Osteoblast (primary cell): ENCODE data around the gene SLC5A4. TPM values are rescaled to one million over a fixed set of nuclear protein-coding genes. Genes with fewer than 3 reads are reported as not detected.

Experiments
- DNase-seq: peaks from one replicate; pipeline ENCODE4 v3.0.0; 2011; ENCODE audit warnings: low spot score, mixed read lengths; ENCODE audit not compliant: insufficient read length; ENCODE audit errors: missing footprints
- H2AFZ ChIP-seq: 2 replicates; pipeline ENCODE4 v1.6.0; 2011; ENCODE audit warnings: mild to moderate bottlenecking, low read length
- H3K27ac ChIP-seq: 2 replicates; pipeline ENCODE4 v1.5.1; 2011; ENCODE audit warnings: mild to moderate bottlenecking, low read depth, low read length, moderate library complexity
- H3K27me3 ChIP-seq: 2 replicates; pipeline ENCODE4 v1.6.0; 2012; ENCODE audit warnings: mild to moderate bottlenecking, control low read depth, inconsistent platforms, low read length, moderate library complexity; ENCODE audit not compliant: insufficient read depth
- H3K36me3 ChIP-seq: 2 replicates; pipeline ENCODE4 v1.5.1; 2011; ENCODE audit warnings: mild to moderate bottlenecking, low read length, control low read depth, moderate library complexity; ENCODE audit not compliant: insufficient read depth
- H3K4me1 ChIP-seq: 2 replicates; pipeline ENCODE4 v1.5.1; 2011; ENCODE audit warnings: mild to moderate bottlenecking, low read length, control low read depth, moderate library complexity; ENCODE audit not compliant: insufficient read depth
- H3K4me2 ChIP-seq: 2 replicates; pipeline ENCODE4 v1.6.0; 2011; ENCODE audit warnings: mild to moderate bottlenecking, low read length; ENCODE audit not compliant: insufficient read depth
- H3K4me3 ChIP-seq: fragments of 200-600 bp; sonication (generic); 3 replicates; pipeline ENCODE4 v1.5.1; 2012; ENCODE audit warnings: mild to moderate bottlenecking, low read length, inconsistent platforms; ENCODE audit not compliant: insufficient read depth
- H3K79me2 ChIP-seq: 2 replicates; pipeline ENCODE4 v1.6.0; 2012; ENCODE audit warnings: mild to moderate bottlenecking, low read length, control low read depth, inconsistent platforms; ENCODE audit not compliant: insufficient read depth
- H3K9me3 ChIP-seq: 2 replicates; pipeline ENCODE4 v1.5.1; 2011; ENCODE audit warnings: low read depth, low read length, control low read depth
- H4K20me1 ChIP-seq: 2 replicates; pipeline ENCODE4 v1.6.0; 2012; ENCODE audit warnings: mild to moderate bottlenecking, low read length, control low read depth; ENCODE audit not compliant: insufficient read depth
- CTCF ChIP-seq: IDR thresholded peaks from 2 replicates; pipeline ENCODE4 v1.5.1; 2011; ENCODE audit warnings: mild to moderate bottlenecking, low read depth, low read length, moderate library complexity; ENCODE audit errors: extremely low read depth
- total RNA-seq: library from RNA; depleted of rRNA; stranded (reverse); fragments of >200 nt; gene quantifications from 2 replicates; pipeline ENCODE4 v1.2.3, GENCODE V29; 2012

Gene SLC5A4
- total RNA-seq, 1 donor: not detected

GRCh38 chr22:32222991-32223390 lies 32.2 kb downstream of the SLC5A4 start:
- Histone ChIP-seq H3K4me1 (no peaks in the 10 kb centered on the region), H4K20me1 (no peaks in the 10 kb centered on the region), H3K27me3 (peaks cover 4% of the 10 kb centered on the region), H3K4me3 (no peak overlapping the region), H2AFZ (no peak overlapping the region), H3K9me3 (no peaks in the 10 kb centered on the region), H3K79me2 (no peaks in the 10 kb centered on the region), H3K27ac (no peak overlapping the region), H3K4me2 (no peak overlapping the region), H3K36me3 (no peaks in the 10 kb centered on the region)
- no peak for TF ChIP-seq CTCF
- no peak for DNase-seq

- H3K36me3 ChIP-seq: no peaks in the 10 kb centered on the region
- no peak overlapping the region for H3K27ac ChIP-seq
- H3K27me3 ChIP-seq: peaks cover 4% of the 10 kb centered on the region
- H3K4me1 ChIP-seq: no peaks in the 10 kb centered on the region
- no peaks in the 10 kb centered on the region for H3K79me2 ChIP-seq
- DNase-seq: no peak
- H4K20me1 ChIP-seq: no peaks in the 10 kb centered on the region
- H3K4me2 ChIP-seq: no peak overlapping the region
- no peak overlapping the region for H3K4me3 ChIP-seq
- no peak overlapping the region for H2AFZ ChIP-seq
- no peaks in the 10 kb centered on the region for H3K9me3 ChIP-seq
- no peak for TF ChIP-seq CTCF
Observed at GRCh38 chr22:32219026-32219425, 36.1 kb downstream of the SLC5A4 start.

GRCh38 chr22:32218470-32218869 lies 36.7 kb downstream of the SLC5A4 start:
- no peak overlapping the region for H3K27ac ChIP-seq
- peaks cover 4% of the 10 kb centered on the region for H3K27me3 ChIP-seq
- no peak overlapping the region for H3K4me2 ChIP-seq
- H4K20me1 ChIP-seq: no peaks in the 10 kb centered on the region
- no peak for DNase-seq
- TF ChIP-seq CTCF: no peak
- no peak overlapping the region for H3K4me3 ChIP-seq
- H3K4me1 ChIP-seq: no peaks in the 10 kb centered on the region
- no peaks in the 10 kb centered on the region for H3K36me3 ChIP-seq
- no peaks in the 10 kb centered on the region for H3K79me2 ChIP-seq
- no peaks in the 10 kb centered on the region for H3K9me3 ChIP-seq
- no peak overlapping the region for H2AFZ ChIP-seq

- no peak overlapping the region for H2AFZ ChIP-seq
- H3K36me3 ChIP-seq: no peaks in the 10 kb centered on the region
- no peak overlapping the region for H3K4me3 ChIP-seq
- H3K79me2 ChIP-seq: no peaks in the 10 kb centered on the region
- no peaks in the 10 kb centered on the region for H4K20me1 ChIP-seq
- peaks cover 4% of the 10 kb centered on the region for H3K27me3 ChIP-seq
- TF ChIP-seq CTCF: no peak
- H3K27ac ChIP-seq: no peak overlapping the region
- H3K4me2 ChIP-seq: no peak overlapping the region
- no peaks in the 10 kb centered on the region for H3K4me1 ChIP-seq
- DNase-seq: no peak
- H3K9me3 ChIP-seq: no peaks in the 10 kb centered on the region
Observed at GRCh38 chr22:32217465-32217864, 37.7 kb downstream of the SLC5A4 start.
